ENCODE results near the gene ZYX. TPM values are rescaled to one million over a fixed set of nuclear protein-coding genes. Genes with fewer than 3 reads are reported as not detected.

The ZYX gene
- total and polyA plus RNA-seq, 2 of the 13 experiments (the other 11 are each of a cell fraction or from before 2014, with no cell fraction given), result 9.9 to 13.7 TPM

DNA sequence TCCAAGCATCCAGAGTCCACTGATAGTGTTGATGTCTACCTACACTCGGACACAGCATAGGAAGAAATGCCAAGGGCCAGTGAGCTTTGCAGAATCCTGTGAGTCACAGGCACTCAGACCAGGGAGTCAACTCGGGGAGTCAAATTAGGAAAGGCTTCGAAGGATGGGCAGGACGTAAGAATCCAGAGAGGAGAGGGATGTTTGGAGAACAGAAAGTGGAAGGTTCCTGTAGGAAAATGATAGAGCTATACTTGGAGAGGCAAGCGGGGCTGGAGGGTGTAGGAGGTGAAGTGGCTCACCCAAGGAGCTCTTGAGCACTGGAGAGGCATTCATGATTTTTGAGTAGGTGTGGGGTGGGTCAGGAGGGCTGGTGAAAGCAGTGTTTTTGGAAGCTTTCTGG is 3.0 kb downstream of the ZYX start:
- intact Hi-C loops (cut with micrococcal nuclease; ENCODE audit: unreplicated experiment) (no loop called here), in situ Hi-C loops (cut with HindIII; ENCODE audit: extremely low pct_ligation_motif_present, low pct_unique_long_range_greater_than_20kb) (loop anchor here (5.0 to 25.0 kb wide), 2 partner anchors 33 to 528 kb away; partner anchors contain the start of gene TCAF1)
- FAIRE-seq (no peak), DNase-seq (ENCODE audit: low spot score) (no peak), ATAC-seq (no peak)
- peaks cover 12% of the 10 kb centered on the region for H3K79me2 ChIP-seq (ENCODE audit: insufficient read depth, low read length)
- no TSS peak for BruUV-seq (replicated peaks)
- H3K9me3 ChIP-seq (ENCODE audit: low read length), result no peaks in the 10 kb centered on the region
- H2AFZ ChIP-seq (ENCODE audit: low read length), result no peak overlapping the region
- peaks cover 9% of the 10 kb centered on the region; the same call in 1 of the 2 replicates for H4K20me1 ChIP-seq (ENCODE audit: insufficient read depth, low read length)
- no peak overlapping the region for H3K27ac ChIP-seq (ENCODE audit: extremely low read length, insufficient read depth, low read length)
- H3K4me3 ChIP-seq (replicated peaks in 1 of 3; ENCODE audit: insufficient read depth in 1 of 3, low read depth in 2 of 3, low read length in 3 of 3), result no peak overlapping the region
- H3K36me3 ChIP-seq (replicated peaks in 1 of 2; ENCODE audit: control insufficient read depth in 1 of 2, insufficient read depth in 2 of 2, low read length in 2 of 2), result peaks cover 8 to 16% of the 10 kb centered on the region in 2 experiments
- H3K4me2 ChIP-seq (ENCODE audit: low read depth, low read length), result no peak overlapping the region; the same call in 1 of the 2 replicates
- H3K9ac ChIP-seq (ENCODE audit: insufficient read depth, low read depth, low read length), result no peak overlapping the region
- 93% methylated on average over 5 of the region's 5 CpGs for WGBS (ENCODE audit: low lambda C conversion rate)
- no peaks in the 10 kb centered on the region for H3K27me3 ChIP-seq (ENCODE audit: control insufficient read depth in 1 of 2, insufficient read depth in 2 of 2, low read length in 2 of 2)
- ChIA-PET POLR2A (interaction anchor here (1.3 to 4.0 kb wide), 3 partner anchors 9 to 499 kb away, joined by 3 to 20 read pairs (median 15); no protein-coding TSS in a partner anchor), CTCF (ENCODE audit: low intra/inter-chr PET ratio, low total read pairs) (no interaction called here)
- H3K4me1 ChIP-seq (ENCODE audit: insufficient read depth, low read length), result peaks cover 69% of the 10 kb centered on the region
- TF ChIP-seq, protein P1, sequence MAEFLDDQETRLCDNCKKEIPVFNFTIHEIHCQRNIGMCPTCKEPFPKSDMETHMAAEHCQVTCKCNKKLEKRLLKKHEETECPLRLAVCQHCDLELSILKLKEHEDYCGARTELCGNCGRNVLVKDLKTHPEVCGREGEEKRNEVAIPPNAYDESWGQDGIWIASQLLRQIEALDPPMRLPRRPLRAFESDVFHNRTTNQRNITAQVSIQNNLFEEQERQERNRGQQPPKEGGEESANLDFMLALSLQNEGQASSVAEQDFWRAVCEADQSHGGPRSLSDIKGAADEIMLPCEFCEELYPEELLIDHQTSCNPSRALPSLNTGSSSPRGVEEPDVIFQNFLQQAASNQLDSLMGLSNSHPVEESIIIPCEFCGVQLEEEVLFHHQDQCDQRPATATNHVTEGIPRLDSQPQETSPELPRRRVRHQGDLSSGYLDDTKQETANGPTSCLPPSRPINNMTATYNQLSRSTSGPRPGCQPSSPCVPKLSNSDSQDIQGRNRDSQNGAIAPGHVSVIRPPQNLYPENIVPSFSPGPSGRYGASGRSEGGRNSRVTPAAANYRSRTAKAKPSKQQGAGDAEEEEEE (CRISPR knock-in tag; IDR thresholded peaks at IDR 0.05; ENCODE audit: borderline replicate concordance), result no peak
- TF ChIP-seq TBX2 (CRISPR knock-in tag; IDR thresholded peaks at IDR 0.05; ENCODE audit: borderline replicate concordance), result no peak
- TF ChIP-seq ATAD3A (CRISPR knock-in tag; IDR thresholded peaks at IDR 0.05), result no peak
- no peak for TF ChIP-seq SMAD9 (CRISPR knock-in tag; IDR thresholded peaks at IDR 0.05)
- TF ChIP-seq, protein P2, sequence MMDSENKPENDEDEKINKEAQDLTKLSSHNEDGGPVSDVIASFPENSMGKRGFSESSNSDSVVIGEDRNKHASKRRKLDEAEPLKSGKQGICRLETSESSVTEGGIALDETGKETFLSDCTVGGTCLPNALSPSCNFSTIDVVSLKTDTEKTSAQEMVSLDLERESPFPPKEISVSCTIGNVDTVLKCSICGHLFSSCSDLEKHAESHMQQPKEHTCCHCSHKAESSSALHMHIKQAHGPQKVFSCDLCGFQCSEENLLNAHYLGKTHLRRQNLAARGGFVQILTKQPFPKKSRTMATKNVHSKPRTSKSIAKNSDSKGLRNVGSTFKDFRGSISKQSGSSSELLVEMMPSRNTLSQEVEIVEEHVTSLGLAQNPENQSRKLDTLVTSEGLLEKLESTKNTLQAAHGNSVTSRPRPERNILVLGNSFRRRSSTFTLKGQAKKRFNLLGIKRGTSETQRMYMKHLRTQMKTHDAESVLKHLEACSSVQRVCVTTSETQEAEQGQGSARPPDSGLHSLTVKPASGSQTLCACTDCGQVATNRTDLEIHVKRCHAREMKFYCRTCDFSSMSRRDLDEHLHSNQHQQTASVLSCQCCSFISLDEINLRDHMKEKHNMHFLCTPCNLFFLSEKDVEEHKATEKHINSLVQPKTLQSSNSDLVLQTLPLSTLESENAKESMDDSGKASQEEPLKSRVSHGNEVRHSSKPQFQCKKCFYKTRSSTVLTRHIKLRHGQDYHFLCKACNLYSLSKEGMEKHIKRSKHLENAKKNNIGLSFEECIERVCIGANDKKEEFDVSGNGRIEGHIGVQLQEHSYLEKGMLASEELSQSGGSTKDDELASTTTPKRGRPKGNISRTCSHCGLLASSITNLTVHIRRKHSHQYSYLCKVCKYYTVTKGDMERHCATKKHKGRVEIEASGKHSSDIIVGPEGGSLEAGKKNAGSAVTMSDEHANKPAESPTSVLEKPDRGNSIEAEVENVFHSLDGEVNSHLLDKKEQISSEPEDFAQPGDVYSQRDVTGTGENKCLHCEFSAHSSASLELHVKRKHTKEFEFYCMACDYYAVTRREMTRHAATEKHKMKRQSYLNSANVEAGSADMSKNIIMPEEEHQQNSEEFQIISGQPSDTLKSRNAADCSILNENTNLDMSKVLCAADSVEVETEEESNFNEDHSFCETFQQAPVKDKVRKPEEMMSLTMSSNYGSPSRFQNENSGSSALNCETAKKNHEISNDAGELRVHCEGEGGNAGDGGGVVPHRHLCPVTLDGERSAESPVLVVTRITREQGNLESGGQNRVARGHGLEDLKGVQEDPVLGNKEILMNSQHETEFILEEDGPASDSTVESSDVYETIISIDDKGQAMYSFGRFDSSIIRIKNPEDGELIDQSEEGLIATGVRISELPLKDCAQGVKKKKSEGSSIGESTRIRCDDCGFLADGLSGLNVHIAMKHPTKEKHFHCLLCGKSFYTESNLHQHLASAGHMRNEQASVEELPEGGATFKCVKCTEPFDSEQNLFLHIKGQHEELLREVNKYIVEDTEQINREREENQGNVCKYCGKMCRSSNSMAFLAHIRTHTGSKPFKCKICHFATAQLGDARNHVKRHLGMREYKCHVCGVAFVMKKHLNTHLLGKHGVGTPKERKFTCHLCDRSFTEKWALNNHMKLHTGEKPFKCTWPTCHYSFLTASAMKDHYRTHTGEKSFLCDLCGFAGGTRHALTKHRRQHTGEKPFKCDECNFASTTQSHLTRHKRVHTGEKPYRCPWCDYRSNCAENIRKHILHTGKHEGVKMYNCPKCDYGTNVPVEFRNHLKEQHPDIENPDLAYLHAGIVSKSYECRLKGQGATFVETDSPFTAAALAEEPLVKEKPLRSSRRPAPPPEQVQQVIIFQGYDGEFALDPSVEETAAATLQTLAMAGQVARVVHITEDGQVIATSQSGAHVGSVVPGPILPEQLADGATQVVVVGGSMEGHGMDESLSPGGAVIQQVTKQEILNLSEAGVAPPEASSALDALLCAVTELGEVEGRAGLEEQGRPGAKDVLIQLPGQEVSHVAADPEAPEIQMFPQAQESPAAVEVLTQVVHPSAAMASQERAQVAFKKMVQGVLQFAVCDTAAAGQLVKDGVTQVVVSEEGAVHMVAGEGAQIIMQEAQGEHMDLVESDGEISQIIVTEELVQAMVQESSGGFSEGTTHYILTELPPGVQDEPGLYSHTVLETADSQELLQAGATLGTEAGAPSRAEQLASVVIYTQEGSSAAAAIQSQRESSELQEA (CRISPR knock-in tag; IDR thresholded peaks at IDR 0.05; ENCODE audit: not compliant biosample characterization), result no peak
- TF ChIP-seq, protein P3, sequence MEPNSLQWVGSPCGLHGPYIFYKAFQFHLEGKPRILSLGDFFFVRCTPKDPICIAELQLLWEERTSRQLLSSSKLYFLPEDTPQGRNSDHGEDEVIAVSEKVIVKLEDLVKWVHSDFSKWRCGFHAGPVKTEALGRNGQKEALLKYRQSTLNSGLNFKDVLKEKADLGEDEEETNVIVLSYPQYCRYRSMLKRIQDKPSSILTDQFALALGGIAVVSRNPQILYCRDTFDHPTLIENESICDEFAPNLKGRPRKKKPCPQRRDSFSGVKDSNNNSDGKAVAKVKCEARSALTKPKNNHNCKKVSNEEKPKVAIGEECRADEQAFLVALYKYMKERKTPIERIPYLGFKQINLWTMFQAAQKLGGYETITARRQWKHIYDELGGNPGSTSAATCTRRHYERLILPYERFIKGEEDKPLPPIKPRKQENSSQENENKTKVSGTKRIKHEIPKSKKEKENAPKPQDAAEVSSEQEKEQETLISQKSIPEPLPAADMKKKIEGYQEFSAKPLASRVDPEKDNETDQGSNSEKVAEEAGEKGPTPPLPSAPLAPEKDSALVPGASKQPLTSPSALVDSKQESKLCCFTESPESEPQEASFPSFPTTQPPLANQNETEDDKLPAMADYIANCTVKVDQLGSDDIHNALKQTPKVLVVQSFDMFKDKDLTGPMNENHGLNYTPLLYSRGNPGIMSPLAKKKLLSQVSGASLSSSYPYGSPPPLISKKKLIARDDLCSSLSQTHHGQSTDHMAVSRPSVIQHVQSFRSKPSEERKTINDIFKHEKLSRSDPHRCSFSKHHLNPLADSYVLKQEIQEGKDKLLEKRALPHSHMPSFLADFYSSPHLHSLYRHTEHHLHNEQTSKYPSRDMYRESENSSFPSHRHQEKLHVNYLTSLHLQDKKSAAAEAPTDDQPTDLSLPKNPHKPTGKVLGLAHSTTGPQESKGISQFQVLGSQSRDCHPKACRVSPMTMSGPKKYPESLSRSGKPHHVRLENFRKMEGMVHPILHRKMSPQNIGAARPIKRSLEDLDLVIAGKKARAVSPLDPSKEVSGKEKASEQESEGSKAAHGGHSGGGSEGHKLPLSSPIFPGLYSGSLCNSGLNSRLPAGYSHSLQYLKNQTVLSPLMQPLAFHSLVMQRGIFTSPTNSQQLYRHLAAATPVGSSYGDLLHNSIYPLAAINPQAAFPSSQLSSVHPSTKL (CRISPR knock-in tag; IDR thresholded peaks at IDR 0.05), result no peak
- TF ChIP-seq ZNF256 (CRISPR knock-in tag; conservative IDR thresholded peaks at IDR 0.05), result no peak
- TF ChIP-seq FOSL1 (CRISPR knock-in tag; IDR thresholded peaks at IDR 0.05; ENCODE audit: borderline replicate concordance), result no peak
- no peak for TF ChIP-seq GTF3A (CRISPR knock-in tag; conservative IDR thresholded peaks at IDR 0.05)
- TF ChIP-seq PPARG (CRISPR knock-in tag; conservative IDR thresholded peaks at IDR 0.05), result no peak

Data from HepG2 (cell line).